ENCODE data around the gene EIF3L. TPM values are rescaled to one million over a fixed set of nuclear protein-coding genes. Genes with fewer than 3 reads are reported as not detected.
A peak's percentile ranks its signal among the peaks of the same experiment; 100 is the strongest.

EIF3L gene
- total RNA-seq, 1 donor from 2014 or later = 526 TPM

DNA sequence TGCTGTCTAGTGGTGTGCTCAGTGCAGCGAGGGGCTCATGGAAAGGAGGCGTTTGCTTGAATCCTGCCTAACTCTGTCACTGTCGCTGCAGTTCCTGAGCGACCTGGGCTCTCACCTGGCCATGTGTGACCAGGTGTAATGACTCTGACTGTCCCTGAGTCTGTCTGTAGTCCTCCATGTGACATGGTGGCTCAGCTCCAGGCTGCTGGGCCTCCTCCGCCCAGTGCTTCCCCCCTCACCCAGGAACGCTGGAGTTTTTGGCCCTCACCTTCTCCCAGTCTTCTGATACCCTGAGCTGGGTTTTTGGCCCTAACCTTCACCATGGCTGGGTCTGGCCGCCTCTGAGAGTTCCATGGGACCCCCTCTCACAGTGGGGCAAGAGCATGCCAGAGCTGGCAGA lies 77.1 kb downstream of the EIF3L start:
- H3K9me3 Mint-ChIP-seq (ENCODE audit: unreplicated experiment) = peaks cover 4% of the 10 kb centered on the region
- H3K27me3 Mint-ChIP-seq (ENCODE audit: unreplicated experiment) = peaks cover 5% of the 10 kb centered on the region
- no peaks in the 10 kb centered on the region for H3K36me3 Mint-ChIP-seq (ENCODE audit: unreplicated experiment)
- no peak overlapping the region for H3K4me3 Mint-ChIP-seq (ENCODE audit: unreplicated experiment)
- no peak overlapping the region for H3K27ac Mint-ChIP-seq (ENCODE audit: unreplicated experiment)
- DNase-seq = no peak
- TF ChIP-seq CTCF (IDR thresholded peaks at IDR 0.05; ENCODE audit: partially characterized antibody, unreplicated experiment) = no peak
- H3K4me1 Mint-ChIP-seq (ENCODE audit: low read depth, unreplicated experiment) = peaks cover 7% of the 10 kb centered on the region

DNA sequence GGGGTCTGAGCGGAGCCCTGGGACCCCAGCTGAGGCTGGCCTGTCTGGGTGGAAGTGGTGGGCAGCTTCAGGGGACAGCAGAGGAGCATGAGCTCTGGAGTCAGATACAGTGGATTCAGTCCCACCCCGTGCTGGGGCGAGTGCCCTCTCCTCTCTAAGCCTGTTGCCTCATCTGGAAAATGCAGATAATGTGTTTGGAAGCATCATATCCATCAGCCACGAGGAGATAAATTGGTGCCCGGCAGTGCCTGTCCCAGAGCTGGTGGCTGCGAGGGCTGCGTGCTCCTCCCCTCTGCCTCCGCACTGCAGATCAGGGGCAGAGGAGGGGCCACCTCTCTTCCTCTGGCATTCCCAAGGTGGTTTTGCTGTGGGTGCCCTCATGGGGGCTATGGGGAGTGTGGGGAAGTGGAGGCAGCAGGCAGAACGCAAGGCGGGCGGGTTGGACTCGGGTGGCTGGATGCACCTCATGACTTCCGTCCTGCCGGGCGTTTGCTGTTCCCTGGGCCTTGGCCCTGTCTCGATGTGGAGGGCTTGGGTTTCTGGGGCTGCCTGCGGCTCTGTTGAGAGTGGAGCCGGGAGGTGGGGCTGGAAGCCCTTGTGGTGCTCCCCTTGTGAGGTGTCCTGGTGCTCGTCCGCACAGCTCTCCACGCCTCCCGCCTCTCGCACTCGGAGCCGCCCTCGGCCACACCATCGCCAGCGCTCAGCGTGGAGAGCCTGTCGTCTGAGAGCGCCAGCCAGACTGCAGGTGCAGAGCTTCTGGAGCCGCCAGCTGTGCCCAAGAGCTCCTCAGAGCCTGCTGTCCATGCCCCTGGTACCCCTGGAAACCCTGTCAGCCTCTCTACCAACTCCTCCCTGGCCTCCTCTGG lies 77.8 kb downstream of the EIF3L start:
- H3K36me3 Mint-ChIP-seq (ENCODE audit: unreplicated experiment) = no peaks in the 10 kb centered on the region
- H3K4me1 Mint-ChIP-seq (ENCODE audit: low read depth, unreplicated experiment) = peaks cover 10% of the 10 kb centered on the region
- H3K27ac Mint-ChIP-seq (ENCODE audit: unreplicated experiment) = no peak overlapping the region
- H3K27me3 Mint-ChIP-seq (ENCODE audit: unreplicated experiment) = peaks cover 6% of the 10 kb centered on the region
- H3K4me3 Mint-ChIP-seq (ENCODE audit: unreplicated experiment) = no peak overlapping the region
- DNase-seq = no peak
- peaks cover 4% of the 10 kb centered on the region for H3K9me3 Mint-ChIP-seq (ENCODE audit: unreplicated experiment)
- TF ChIP-seq CTCF (IDR thresholded peaks at IDR 0.05; ENCODE audit: partially characterized antibody, unreplicated experiment) = no peak

- Mint-ChIP-seq H3K27ac (ENCODE audit: unreplicated experiment) (no peak overlapping the region), H3K9me3 (ENCODE audit: unreplicated experiment) (peaks cover 4% of the 10 kb centered on the region), H3K36me3 (ENCODE audit: unreplicated experiment) (no peaks in the 10 kb centered on the region), H3K4me3 (ENCODE audit: unreplicated experiment) (no peak overlapping the region), H3K27me3 (ENCODE audit: unreplicated experiment) (peaks cover 6% of the 10 kb centered on the region), H3K4me1 (ENCODE audit: low read depth, unreplicated experiment) (peaks cover 11% of the 10 kb centered on the region)
- TF ChIP-seq CTCF (IDR thresholded peaks at IDR 0.05; ENCODE audit: partially characterized antibody, unreplicated experiment) = no peak
- DNase-seq = no peak
Measured at GRCh38 chr22:37927637-37927936, 78.4 kb downstream of the EIF3L start.

- peaks cover 13% of the 10 kb centered on the region for H3K4me1 Mint-ChIP-seq (ENCODE audit: low read depth, unreplicated experiment)
- H3K9me3 Mint-ChIP-seq (ENCODE audit: unreplicated experiment) = peaks cover 6% of the 10 kb centered on the region
- H3K4me3 Mint-ChIP-seq (ENCODE audit: unreplicated experiment) = no peak overlapping the region
- peaks cover 6% of the 10 kb centered on the region for H3K27me3 Mint-ChIP-seq (ENCODE audit: unreplicated experiment)
- TF ChIP-seq CTCF (IDR thresholded peaks at IDR 0.05; ENCODE audit: partially characterized antibody, unreplicated experiment) = no peak
- no peak for DNase-seq
- H3K36me3 Mint-ChIP-seq (ENCODE audit: unreplicated experiment) = no peaks in the 10 kb centered on the region
- H3K27ac Mint-ChIP-seq (ENCODE audit: unreplicated experiment) = no peak overlapping the region
Measured at GRCh38 chr22:37929390-37929789, 80.2 kb downstream of the EIF3L start.

DNA sequence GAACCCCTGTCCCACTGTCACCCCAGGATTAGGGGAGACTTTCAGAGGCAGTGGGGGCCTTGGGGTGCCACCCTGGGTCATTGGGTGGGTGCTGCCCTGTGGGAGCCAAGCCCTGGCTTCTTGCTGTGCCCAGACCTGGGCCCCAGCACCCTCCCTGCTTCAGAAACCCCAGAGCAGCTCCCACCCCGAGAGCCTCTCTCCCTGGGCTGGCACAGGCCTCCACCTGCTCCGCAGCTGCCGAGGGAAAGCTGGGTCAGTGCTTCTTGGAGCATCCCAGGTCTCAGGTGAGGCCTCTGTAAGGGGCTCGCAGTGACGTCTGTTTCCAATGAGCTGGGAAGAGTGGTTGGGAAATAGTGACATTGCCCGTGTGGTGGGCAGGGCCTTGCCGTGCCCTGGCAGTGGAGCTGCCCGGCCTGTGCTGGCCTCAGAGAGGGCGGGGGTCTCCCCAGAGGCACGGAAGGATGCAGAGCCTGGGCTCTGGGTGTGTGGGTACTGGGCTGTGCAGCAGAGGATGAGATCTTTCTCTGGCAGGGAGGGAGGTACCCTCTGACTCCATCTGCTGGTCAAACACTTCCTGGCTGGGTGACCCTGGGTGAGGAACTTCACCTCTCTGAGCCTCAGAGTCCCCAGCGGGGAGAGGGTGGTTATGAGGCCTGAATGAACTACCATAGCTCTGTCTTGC lies 81.2 kb downstream of the EIF3L start:
- Mint-ChIP-seq H3K27me3 (ENCODE audit: unreplicated experiment) (peaks cover 6% of the 10 kb centered on the region), H3K27ac (ENCODE audit: unreplicated experiment) (no peak overlapping the region)
- peak; percentile 58 for DNase-seq

More for the DNA sequence above, 81.2 kb downstream of the EIF3L start:
- Mint-ChIP-seq H3K4me1 (ENCODE audit: low read depth, unreplicated experiment) (peaks cover 13% of the 10 kb centered on the region), H3K4me3 (ENCODE audit: unreplicated experiment) (no peak overlapping the region), H3K9me3 (ENCODE audit: unreplicated experiment) (peaks cover 6% of the 10 kb centered on the region), H3K36me3 (ENCODE audit: unreplicated experiment) (no peaks in the 10 kb centered on the region)
- TF ChIP-seq CTCF (IDR thresholded peaks at IDR 0.05; ENCODE audit: partially characterized antibody, unreplicated experiment) = no peak

Data from glutamatergic neuron (in vitro differentiated cells).